Left lung (tissue), 10 donors: ENCODE results near the gene EPS8. TPM values are rescaled to one million over a fixed set of nuclear protein-coding genes. Genes with fewer than 3 reads are reported as not detected.

Source experiments
- ATAC-seq: fragments of 200-7000 bp; cut with Tn5 transposase; one replicate; pipeline ENCODE4 v1.9.1; 2020; ENCODE audit warnings: moderate library complexity
- DNase-seq, 4 donors: peaks; one replicate each; pipeline ENCODE4 v3.0.0-alpha.2; 2013 to 2020
- H3K27ac ChIP-seq, 2 donors: fragments of 200-600 bp; sonication (generic) in 1 of 2; one replicate each; pipeline versions ENCODE4 v1.5.0 to v1.8.0; 2020 to 2021
- H3K27me3 ChIP-seq, 2 donors: fragments of 200-600 bp; sonication (generic) in 1 of 2; one replicate each; pipeline versions ENCODE4 v1.5.0 to v1.8.0; 2020 to 2021
- H3K36me3 ChIP-seq, 2 donors: fragments of 200-600 bp; sonication (generic) in 1 of 2; one replicate each; pipeline versions ENCODE4 v1.5.0 to v1.8.0; 2020 to 2021
- H3K4me1 ChIP-seq, 2 donors: fragments of 200-600 bp; one replicate each; pipeline ENCODE4 v1.8.0; 2021
- H3K4me3 ChIP-seq, 2 donors: fragments of 200-600 bp; sonication (generic) in 1 of 2; one replicate each; pipeline versions ENCODE4 v1.5.0 to v1.8.0; 2020 to 2021; ENCODE audit warnings: mild to moderate bottlenecking in 1 of 2
- H3K9me3 ChIP-seq, 2 donors: fragments of 200-600 bp; sonication (generic) in 1 of 2; one replicate each; pipeline versions ENCODE4 v1.5.0 to v1.8.0; 2020 to 2021
- CTCF ChIP-seq, 2 donors: fragments of 200-600 bp; sonication (generic) in 1 of 2; IDR thresholded peaks; one replicate each; pipeline versions ENCODE4 v1.5.0 to v1.8.0; 2021; ENCODE audit warnings: antibody characterized with exemption in 2 of 2
- intact Hi-C, 2 donors: fragments of 100-400 bp; cut with DNase I; formaldehyde crosslinking; loops; one replicate each; pipeline versions ENCODE4 v1.11.2 to v1.14.2; 2022
- polyA plus RNA-seq, 6 donors: library from polyadenylated mRNA; unstranded; fragments of 120-200 nt; gene quantifications; one replicate each; pipeline ENCODE4 v1.2.1, GENCODE V29; 2013; ENCODE audit not compliant: insufficient read length in 6 of 6
- total RNA-seq, 2 donors: library from RNA; stranded (reverse); fragmentation: NEBNext Ultra II Directional; extraction: Animal tissue kit (Norgen Biotek cat#: 25700); gene quantifications; one replicate each; pipeline ENCODE4 v1.2.1, GENCODE V29; 2021
- donor health status: DM: no; HTN: yes; CAD: no.
- donor health status: DM: no; HTN: no; CAD: no.

EPS8 gene
- total and polyA plus RNA-seq, 8 donors = 29.0 to 64.8 (median 42.6) TPM

GRCh38 chr12:15738438-15739015 lies 50.7 kb downstream of the EPS8 start:
- peak; percentile 86 for ATAC-seq
- Histone ChIP-seq H3K36me3 (no peaks in the 10 kb centered on the region), H3K4me1 (no peaks in the 10 kb centered on the region), H3K4me3 (no peak overlapping the region), H3K9me3 (peaks cover 0 to 1% of the 10 kb centered on the region in 2 donors), H3K27me3 (no peaks in the 10 kb centered on the region), H3K27ac (no peak overlapping the region)
- intact Hi-C loops = no loop called here
- TF ChIP-seq CTCF (IDR thresholded peaks at IDR 0.05) = no peak
- no peak for DNase-seq

GRCh38 chr12:15735837-15736615 lies 53.2 kb downstream of the EPS8 start:
- no peaks in the 10 kb centered on the region for H3K9me3 ChIP-seq
- ATAC-seq (no peak), DNase-seq (no peak)
- TF ChIP-seq CTCF (IDR thresholded peaks at IDR 0.05) = no peak
- intact Hi-C loops = no loop called here
- H3K27me3 ChIP-seq = no peaks in the 10 kb centered on the region
- H3K27ac ChIP-seq = no peak overlapping the region
- no peaks in the 10 kb centered on the region for H3K4me1 ChIP-seq
- H3K4me3 ChIP-seq = no peak overlapping the region
- no peaks in the 10 kb centered on the region for H3K36me3 ChIP-seq

GRCh38 chr12:15733136-15733535 lies 56.1 kb downstream of the EPS8 start:
- ATAC-seq (peak; percentile 12), DNase-seq (no peak)
- no peaks in the 10 kb centered on the region for H3K27me3 ChIP-seq
- no peak overlapping the region for H3K4me3 ChIP-seq
- intact Hi-C loops = no loop called here
- TF ChIP-seq CTCF (IDR thresholded peaks at IDR 0.05) = no peak
- no peaks in the 10 kb centered on the region for H3K36me3 ChIP-seq
- no peak overlapping the region for H3K27ac ChIP-seq
- no peaks in the 10 kb centered on the region for H3K4me1 ChIP-seq
- no peaks in the 10 kb centered on the region for H3K9me3 ChIP-seq

GRCh38 chr12:15732341-15733061 lies 56.7 kb downstream of the EPS8 start:
- ATAC-seq = peak; percentile 79
- H3K4me3 ChIP-seq = no peak overlapping the region
- no peak for DNase-seq
- H3K4me1 ChIP-seq = no peaks in the 10 kb centered on the region
- no peaks in the 10 kb centered on the region for H3K9me3 ChIP-seq
- no peaks in the 10 kb centered on the region for H3K27me3 ChIP-seq
- no peaks in the 10 kb centered on the region for H3K36me3 ChIP-seq
- H3K27ac ChIP-seq = no peak overlapping the region
- no peak for TF ChIP-seq CTCF (IDR thresholded peaks at IDR 0.05)
- intact Hi-C loops = no loop called here

GRCh38 chr12:15731940-15732339 lies 57.2 kb downstream of the EPS8 start:
- TF ChIP-seq CTCF (IDR thresholded peaks at IDR 0.05) = no peak
- H3K27ac ChIP-seq = no peak overlapping the region
- no peak for DNase-seq

More at GRCh38 chr12:15731940-15732339, 57.2 kb downstream of the EPS8 start:
- Histone ChIP-seq H3K27me3 (no peaks in the 10 kb centered on the region), H3K4me3 (no peak overlapping the region), H3K4me1 (no peaks in the 10 kb centered on the region), H3K9me3 (no peaks in the 10 kb centered on the region), H3K36me3 (no peaks in the 10 kb centered on the region)
- intact Hi-C loops = no loop called here
- no peak for ATAC-seq
